Kidney epithelial cell (primary cell): ENCODE measurements around the gene ACAA1. TPM values are rescaled to one million over a fixed set of nuclear protein-coding genes. Genes with fewer than 3 reads are reported as not detected.

ENCODE experiments used
- DNase-seq: peaks from one replicate; pipeline ENCODE4 v3.0.0-alpha.2; 2010; ENCODE audit warnings: low read depth
- H3K27me3 ChIP-seq: 2 replicates; pipeline ENCODE4 v1.6.0; 2011; ENCODE audit warnings: low read length; ENCODE audit not compliant: control insufficient read depth, insufficient read depth
- H3K36me3 ChIP-seq: 2 replicates; pipeline ENCODE4 v1.5.1; 2011; ENCODE audit warnings: low read length; ENCODE audit not compliant: control insufficient read depth, insufficient read depth
- H3K4me3 ChIP-seq: 2 replicates; pipeline ENCODE4 v1.5.1; 2011; ENCODE audit warnings: low read depth, mild to moderate bottlenecking, control low read depth, low read length
- total RNA-seq: library from RNA; depleted of rRNA; stranded (reverse); fragments of >200 nt; gene quantifications from 2 replicates; pipeline ENCODE4 v1.2.3, GENCODE V29; 2015
- TF ChIP-seq, protein P1 (sequence below): IDR thresholded peaks from 2 replicates; pipeline ENCODE4 v1.5.1; 2011; ENCODE audit warnings: mild to moderate bottlenecking, moderate library complexity, low read length, control low read depth, inconsistent platforms; ENCODE audit not compliant: insufficient read depth, poor library complexity, severe bottlenecking

Gene ACAA1
- total RNA-seq, 1 donor from 2014 or later: 54.5 TPM

DNA sequence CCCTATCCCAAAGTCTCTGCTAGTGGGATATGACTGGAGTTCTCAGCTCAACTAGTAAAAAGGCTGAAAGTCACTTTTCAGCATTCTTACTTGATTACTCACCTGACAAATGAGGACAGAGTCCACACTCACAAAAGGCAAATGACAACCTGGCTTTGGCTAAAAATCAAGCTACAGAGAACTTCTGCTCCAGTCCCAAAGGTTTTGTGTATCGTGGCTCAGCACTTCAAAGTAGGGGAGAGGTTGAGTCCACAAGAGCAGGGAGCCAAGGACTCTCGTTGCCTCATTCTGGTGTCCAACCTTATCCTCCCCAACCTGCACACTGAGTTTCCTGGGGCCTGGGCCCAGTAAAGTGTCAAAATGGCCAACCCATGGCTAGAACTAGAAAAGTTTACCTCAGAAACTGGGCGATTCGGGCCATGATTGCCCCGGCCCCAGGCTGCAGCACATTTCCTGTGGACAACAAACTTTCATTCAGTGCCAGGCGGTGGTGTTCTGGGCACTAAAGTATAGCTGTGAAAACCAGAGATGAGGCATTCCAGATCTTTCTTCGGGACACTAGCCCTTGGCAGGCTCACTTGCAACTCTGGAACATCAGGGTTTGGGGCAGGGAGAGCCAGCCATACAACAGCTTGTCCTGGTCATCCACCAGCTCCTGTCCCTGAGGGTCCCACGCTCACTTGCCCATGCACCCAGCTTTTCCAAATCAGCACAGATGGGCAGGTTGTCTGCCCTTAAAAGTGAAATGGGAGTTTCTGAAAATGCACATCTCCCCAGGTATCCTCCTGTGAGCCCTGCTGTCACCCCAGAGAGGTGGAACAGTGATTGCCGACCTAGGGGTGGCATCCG, 3.1 kb downstream of the ACAA1 start:
- no peak for DNase-seq
- Histone ChIP-seq H3K27me3 (no peaks in the 10 kb centered on the region), H3K4me3 (no peak overlapping the region), H3K36me3 (peaks cover 1% of the 10 kb centered on the region)
- TF ChIP-seq, protein P1, sequence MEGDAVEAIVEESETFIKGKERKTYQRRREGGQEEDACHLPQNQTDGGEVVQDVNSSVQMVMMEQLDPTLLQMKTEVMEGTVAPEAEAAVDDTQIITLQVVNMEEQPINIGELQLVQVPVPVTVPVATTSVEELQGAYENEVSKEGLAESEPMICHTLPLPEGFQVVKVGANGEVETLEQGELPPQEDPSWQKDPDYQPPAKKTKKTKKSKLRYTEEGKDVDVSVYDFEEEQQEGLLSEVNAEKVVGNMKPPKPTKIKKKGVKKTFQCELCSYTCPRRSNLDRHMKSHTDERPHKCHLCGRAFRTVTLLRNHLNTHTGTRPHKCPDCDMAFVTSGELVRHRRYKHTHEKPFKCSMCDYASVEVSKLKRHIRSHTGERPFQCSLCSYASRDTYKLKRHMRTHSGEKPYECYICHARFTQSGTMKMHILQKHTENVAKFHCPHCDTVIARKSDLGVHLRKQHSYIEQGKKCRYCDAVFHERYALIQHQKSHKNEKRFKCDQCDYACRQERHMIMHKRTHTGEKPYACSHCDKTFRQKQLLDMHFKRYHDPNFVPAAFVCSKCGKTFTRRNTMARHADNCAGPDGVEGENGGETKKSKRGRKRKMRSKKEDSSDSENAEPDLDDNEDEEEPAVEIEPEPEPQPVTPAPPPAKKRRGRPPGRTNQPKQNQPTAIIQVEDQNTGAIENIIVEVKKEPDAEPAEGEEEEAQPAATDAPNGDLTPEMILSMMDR: no peak

DNA sequence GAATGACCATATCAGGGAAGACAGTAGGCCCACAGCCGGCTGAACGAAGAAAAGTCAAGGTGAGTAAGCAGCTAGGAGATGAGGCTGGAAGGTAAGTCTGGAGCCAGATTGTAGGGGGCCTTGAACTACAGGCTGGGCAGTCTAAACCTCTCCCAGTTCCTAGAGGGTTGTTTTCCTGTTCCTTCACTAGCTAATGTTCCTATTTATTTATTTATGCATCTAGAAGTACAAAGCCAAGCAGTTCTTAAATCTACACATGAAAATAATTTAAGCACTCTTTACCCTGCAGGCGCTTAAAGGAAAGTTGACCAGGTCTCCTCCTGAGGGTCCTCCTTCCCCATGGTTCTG, 3.7 kb downstream of the ACAA1 start:
- DNase-seq: no peak
- Histone ChIP-seq H3K4me3 (no peak overlapping the region), H3K27me3 (no peaks in the 10 kb centered on the region), H3K36me3 (peaks cover 1% of the 10 kb centered on the region)
- TF ChIP-seq, protein P1: no peak

DNA sequence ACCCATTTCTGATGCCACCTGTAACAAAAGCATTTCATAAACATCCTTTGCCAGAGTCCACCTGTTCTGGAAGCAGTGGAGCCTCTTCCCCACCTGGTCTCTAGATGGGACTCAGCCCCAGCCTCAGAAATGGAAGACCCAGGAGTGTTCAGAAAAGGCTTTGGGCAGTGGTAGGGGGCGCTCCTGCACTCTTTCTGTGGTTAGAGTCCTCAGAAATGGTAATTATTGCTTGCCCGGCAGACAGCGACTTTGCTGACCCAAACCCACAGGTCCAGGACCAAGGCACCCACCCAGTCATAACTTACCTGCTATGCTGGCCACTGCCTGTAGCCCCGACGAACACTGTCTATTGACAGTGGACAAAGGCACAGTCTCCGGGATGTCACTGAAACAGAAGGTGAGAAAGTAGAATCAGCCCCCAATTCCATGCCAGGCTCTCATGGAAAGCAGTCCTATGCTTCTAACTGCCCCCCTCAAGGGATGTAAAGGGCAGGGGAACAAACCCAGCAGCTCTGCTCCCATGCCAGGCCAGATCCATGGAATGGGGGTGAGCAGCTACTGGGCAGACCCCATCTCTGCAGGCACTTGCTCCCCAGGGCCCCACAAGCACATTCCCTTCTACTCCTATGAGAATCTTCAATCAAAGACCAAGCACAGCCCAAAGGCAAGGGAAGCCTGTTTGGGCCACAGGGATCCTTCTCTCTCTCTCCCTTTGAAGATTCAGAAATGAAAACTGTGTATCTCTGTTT, 5.1 kb downstream of the ACAA1 start:
- H3K27me3 ChIP-seq: no peaks in the 10 kb centered on the region
- H3K36me3 ChIP-seq: peaks cover 1% of the 10 kb centered on the region
- H3K4me3 ChIP-seq: no peak overlapping the region
- DNase-seq: no peak
- TF ChIP-seq, protein P1: peak; percentile 56

DNA sequence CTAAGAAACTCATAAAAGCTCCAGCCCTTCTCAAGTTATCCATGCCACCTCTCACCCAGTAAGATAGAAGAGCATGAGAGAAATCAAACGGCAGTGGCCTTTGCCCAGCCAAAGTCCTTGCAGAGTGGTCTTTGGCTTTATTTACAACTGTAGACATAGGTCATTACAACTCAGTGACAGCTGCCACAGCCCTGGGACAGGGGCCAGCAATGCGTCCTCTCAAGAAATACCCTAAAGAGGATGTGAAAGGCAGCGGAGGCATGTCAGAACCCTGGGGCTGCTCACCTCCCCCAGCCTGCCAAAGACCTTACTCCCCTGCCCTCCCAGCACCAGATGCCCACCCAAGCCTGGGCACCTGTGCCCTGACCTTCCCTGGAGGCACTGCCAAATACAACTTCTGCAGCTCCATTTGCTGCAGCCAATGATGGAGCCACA, 6.3 kb downstream of the ACAA1 start:
- H3K27me3 ChIP-seq: no peaks in the 10 kb centered on the region
- TF ChIP-seq, protein P1: no peak
- DNase-seq: no peak
- peaks cover 2% of the 10 kb centered on the region for H3K36me3 ChIP-seq
- no peak overlapping the region for H3K4me3 ChIP-seq

DNA sequence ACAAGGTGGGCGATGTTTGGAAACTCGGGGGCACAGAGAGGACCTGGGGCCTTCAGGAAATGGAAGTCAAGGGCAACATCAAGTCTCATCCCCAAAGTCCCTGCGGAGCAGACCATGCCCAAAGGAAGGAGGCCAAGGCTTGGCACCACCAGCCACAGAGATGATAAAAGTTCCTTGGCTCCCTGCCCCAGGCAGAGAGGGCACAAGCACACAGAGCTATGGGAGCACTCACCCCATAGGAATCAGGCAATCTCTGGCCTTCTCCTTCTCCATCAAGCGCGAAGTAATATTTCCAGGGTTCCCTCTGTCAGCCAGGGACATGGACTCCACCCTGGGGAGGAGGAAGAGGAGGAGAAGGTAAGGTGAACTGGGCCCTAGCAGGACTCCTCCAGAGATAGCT, 7.9 kb downstream of the ACAA1 start:
- peaks cover 3% of the 10 kb centered on the region for H3K36me3 ChIP-seq
- TF ChIP-seq, protein P1: no peak
- no peak overlapping the region for H3K4me3 ChIP-seq
- no peak for DNase-seq
- no peaks in the 10 kb centered on the region for H3K27me3 ChIP-seq

DNA sequence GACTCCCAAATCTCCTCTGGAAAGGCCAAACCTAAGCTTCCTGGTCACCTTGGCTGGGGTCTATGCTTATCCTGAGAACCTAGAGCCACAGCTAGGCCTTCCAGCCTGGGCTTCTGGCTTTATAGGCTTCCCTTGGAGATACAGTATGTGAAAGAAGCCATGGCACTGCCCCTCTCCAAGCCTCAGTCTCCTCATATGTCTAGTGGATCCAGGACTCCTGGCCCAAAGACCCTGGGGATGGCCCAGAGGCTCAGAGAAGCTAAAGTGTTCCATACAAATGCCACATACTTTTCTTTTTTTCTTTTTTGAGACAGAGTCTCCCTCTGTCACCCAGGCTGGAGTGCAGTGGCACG, 8.6 kb downstream of the ACAA1 start:
- Histone ChIP-seq H3K36me3 (peaks cover 3% of the 10 kb centered on the region), H3K4me3 (no peak overlapping the region), H3K27me3 (no peaks in the 10 kb centered on the region)
- DNase-seq: no peak
- TF ChIP-seq, protein P1: no peak
